HuH-7.5 (cell line): Measurements from ENCODE around the gene TNPO3.
A peak's percentile ranks its signal among the peaks of the same experiment; 100 is the strongest.

Experiments
- DNase-seq: peaks from one replicate; pipeline ENCODE4 v3.0.0; 2011; ENCODE audit warnings: low spot score

TNPO3 gene

GRCh38 chr7:129054438-129055293 lies at the start of gene TNPO3:
Gene TNPO3, minus strand, starts transcription at chr7:129055111. Its CDS starts 341 bp downstream, at chr7:129054770.
- DNase-seq, result peak; percentile 91

- DNase-seq, result no peak
Measured at GRCh38 chr7:129103561-129104324, 48.8 kb upstream of the TNPO3 start.

- no peak for DNase-seq
Measured at GRCh38 chr7:129101746-129102145, 46.8 kb upstream of the TNPO3 start.

- DNase-seq, result no peak
Measured at GRCh38 chr7:129100827-129101166, 45.9 kb upstream of the TNPO3 start.

GRCh38 chr7:129098409-129099084 lies 43.6 kb upstream of the TNPO3 start:
- no peak for DNase-seq

- DNase-seq, result no peak
Measured at GRCh38 chr7:129095258-129095657, 40.3 kb upstream of the TNPO3 start.

GRCh38 chr7:129094501-129094900 lies 39.6 kb upstream of the TNPO3 start:
- no peak for DNase-seq

GRCh38 chr7:129093867-129094456 lies 39.1 kb upstream of the TNPO3 start:
- no peak for DNase-seq

GRCh38 chr7:129091484-129092002 lies 36.6 kb upstream of the TNPO3 start:
- DNase-seq, result peak; percentile 53

- no peak for DNase-seq
Measured at GRCh38 chr7:129090300-129090907, 35.5 kb upstream of the TNPO3 start.

- no peak for DNase-seq
Measured at GRCh38 chr7:129089521-129090212, 34.8 kb upstream of the TNPO3 start.

- no peak for DNase-seq
Measured at GRCh38 chr7:129084801-129085551, 30.1 kb upstream of the TNPO3 start.

GRCh38 chr7:129083525-129083924 lies 28.6 kb upstream of the TNPO3 start:
- no peak for DNase-seq

- no peak for DNase-seq
Measured at GRCh38 chr7:129078455-129078854, 23.5 kb upstream of the TNPO3 start.

GRCh38 chr7:129076886-129077285 lies 22.0 kb upstream of the TNPO3 start:
- no peak for DNase-seq

- DNase-seq, result no peak
Measured at GRCh38 chr7:129074994-129075393, 20.1 kb upstream of the TNPO3 start.

GRCh38 chr7:129074361-129074871 lies 19.5 kb upstream of the TNPO3 start:
- no peak for DNase-seq

GRCh38 chr7:129073738-129074137 lies 18.8 kb upstream of the TNPO3 start:
- no peak for DNase-seq

GRCh38 chr7:129073204-129073603 lies 18.3 kb upstream of the TNPO3 start:
- no peak for DNase-seq

- DNase-seq, result no peak
Measured at GRCh38 chr7:129072479-129073011, 17.6 kb upstream of the TNPO3 start.
